ENCODE data around the gene RBM23. TPM values are rescaled to one million over a fixed set of nuclear protein-coding genes. Genes with fewer than 3 reads are reported as not detected.

The RBM23 gene
- total RNA-seq, 1 donor from 2014 or later = 110 TPM

DNA sequence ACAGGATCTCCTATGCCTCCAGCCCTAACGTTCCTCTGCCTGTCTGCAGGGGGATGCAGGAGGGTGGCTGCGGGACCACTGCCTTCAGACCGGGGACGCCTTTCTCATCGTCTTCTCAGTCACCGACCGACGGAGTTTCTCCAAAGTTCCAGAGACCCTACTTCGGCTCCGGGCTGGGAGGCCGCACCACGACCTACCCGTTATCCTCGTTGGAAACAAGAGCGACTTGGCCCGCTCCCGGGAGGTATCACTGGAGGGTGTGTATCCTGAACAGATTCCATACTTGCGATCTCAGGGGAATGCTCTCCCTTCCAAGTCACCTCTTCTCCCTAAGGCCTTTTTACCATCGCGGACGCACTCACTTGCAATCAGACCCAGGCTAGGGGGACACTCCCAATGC, 33.0 kb downstream of the RBM23 start:
- Mint-ChIP-seq H3K4me3 (ENCODE audit: low read depth) (peak overlapping the region; percentile 95), H3K36me3 (ENCODE audit: insufficient read depth) (peaks cover 7% of the 10 kb centered on the region), H3K27ac (peak overlapping the region; percentile 93), H3K27me3 (no peaks in the 10 kb centered on the region), H3K4me1 (ENCODE audit: low read depth) (peaks cover 40% of the 10 kb centered on the region), H3K9me3 (ENCODE audit: low read depth) (no peaks in the 10 kb centered on the region)
- DNase-seq (ENCODE audit: low spot score, unreplicated experiment) = no peak
- TF ChIP-seq, protein P1, sequence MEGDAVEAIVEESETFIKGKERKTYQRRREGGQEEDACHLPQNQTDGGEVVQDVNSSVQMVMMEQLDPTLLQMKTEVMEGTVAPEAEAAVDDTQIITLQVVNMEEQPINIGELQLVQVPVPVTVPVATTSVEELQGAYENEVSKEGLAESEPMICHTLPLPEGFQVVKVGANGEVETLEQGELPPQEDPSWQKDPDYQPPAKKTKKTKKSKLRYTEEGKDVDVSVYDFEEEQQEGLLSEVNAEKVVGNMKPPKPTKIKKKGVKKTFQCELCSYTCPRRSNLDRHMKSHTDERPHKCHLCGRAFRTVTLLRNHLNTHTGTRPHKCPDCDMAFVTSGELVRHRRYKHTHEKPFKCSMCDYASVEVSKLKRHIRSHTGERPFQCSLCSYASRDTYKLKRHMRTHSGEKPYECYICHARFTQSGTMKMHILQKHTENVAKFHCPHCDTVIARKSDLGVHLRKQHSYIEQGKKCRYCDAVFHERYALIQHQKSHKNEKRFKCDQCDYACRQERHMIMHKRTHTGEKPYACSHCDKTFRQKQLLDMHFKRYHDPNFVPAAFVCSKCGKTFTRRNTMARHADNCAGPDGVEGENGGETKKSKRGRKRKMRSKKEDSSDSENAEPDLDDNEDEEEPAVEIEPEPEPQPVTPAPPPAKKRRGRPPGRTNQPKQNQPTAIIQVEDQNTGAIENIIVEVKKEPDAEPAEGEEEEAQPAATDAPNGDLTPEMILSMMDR (IDR thresholded peaks at IDR 0.05; ENCODE audit: unreplicated experiment) = no peak

DNA sequence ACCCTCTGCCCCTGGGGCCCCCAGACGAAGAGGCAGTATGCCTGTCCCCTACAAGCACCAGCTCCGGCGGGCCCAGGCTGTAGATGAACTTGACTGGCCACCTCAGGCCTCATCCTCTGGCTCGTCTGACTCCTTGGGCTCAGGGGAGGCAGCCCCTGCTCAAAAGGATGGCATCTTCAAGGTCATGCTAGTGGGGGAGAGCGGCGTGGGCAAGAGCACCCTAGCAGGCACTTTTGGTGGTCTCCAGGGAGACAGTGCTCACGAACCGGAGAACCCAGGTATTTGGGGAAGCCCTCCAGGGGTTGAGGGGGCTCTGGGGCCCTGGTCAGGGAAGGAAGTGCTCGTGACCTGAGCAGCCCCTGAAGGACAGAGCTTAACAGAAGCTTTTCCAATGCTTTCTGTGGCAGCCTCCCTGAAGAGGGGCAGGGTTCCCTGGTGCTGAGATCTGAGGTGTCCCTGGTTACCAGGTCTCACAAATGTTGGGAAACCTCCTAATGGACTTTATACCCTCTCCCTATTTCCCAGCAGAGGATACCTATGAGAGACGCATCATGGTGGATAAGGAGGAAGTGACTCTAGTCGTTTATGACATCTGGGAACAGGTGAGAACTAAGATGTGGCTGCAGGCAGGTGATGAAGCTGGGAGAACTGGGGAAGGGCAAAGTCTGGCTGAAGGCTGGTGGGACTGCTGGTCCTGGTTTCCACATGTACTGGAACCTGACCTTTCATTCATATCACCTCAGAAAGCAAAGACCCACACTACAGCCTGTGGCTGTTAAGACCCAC, 34.0 kb downstream of the RBM23 start:
- Mint-ChIP-seq H3K27me3 (no peaks in the 10 kb centered on the region), H3K9me3 (ENCODE audit: low read depth) (no peaks in the 10 kb centered on the region), H3K4me1 (ENCODE audit: low read depth) (peaks cover 40% of the 10 kb centered on the region), H3K36me3 (ENCODE audit: insufficient read depth) (peaks cover 7% of the 10 kb centered on the region), H3K4me3 (ENCODE audit: low read depth) (peak overlapping the region; percentile 52), H3K27ac (peak overlapping the region; percentile 58)
- DNase-seq (ENCODE audit: low spot score, unreplicated experiment) = no peak
- TF ChIP-seq, protein P1 (IDR thresholded peaks at IDR 0.05; ENCODE audit: unreplicated experiment) = no peak

DNA sequence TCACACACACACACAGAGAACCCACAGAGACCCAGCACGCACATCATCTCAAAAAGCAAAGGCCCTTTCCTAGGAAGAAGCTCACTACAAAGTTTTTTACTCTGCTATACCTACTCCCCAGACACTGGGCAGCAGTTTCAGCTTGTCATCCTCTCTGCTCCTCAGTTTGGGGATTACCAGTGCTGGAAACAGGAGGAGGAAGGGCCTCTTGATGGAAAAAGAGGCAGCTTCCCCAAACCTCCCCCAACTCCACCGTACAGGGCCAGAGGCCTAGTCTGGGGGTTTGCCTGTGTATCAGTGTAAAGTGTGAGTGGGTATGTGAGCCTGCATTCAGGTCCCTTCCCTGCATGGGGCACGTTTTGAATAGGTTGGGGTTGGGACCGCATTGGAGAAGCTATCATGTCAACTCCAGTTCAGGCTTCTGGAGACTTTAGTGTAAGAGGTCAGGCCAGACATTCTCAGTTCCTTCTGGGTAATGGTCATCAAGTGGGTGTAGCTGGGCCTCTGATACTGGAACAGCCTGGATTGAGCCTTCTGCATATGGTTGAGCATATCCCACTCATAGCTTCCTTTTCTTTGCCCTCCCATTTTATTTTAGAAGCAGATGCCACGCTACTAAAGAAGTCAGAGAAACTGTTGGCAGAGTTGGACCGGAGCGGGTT, 34.7 kb downstream of the RBM23 start:
- no peak for DNase-seq (ENCODE audit: low spot score, unreplicated experiment)
- no peaks in the 10 kb centered on the region for H3K27me3 Mint-ChIP-seq
- no peaks in the 10 kb centered on the region for H3K9me3 Mint-ChIP-seq (ENCODE audit: low read depth)
- peak overlapping the region; percentile 98 for H3K27ac Mint-ChIP-seq
- H3K4me1 Mint-ChIP-seq (ENCODE audit: low read depth) = peaks cover 40% of the 10 kb centered on the region
- TF ChIP-seq, protein P1 (IDR thresholded peaks at IDR 0.05; ENCODE audit: unreplicated experiment) = no peak
- H3K4me3 Mint-ChIP-seq (ENCODE audit: low read depth) = peak overlapping the region; percentile 86
- H3K36me3 Mint-ChIP-seq (ENCODE audit: insufficient read depth) = peaks cover 7% of the 10 kb centered on the region

DNA sequence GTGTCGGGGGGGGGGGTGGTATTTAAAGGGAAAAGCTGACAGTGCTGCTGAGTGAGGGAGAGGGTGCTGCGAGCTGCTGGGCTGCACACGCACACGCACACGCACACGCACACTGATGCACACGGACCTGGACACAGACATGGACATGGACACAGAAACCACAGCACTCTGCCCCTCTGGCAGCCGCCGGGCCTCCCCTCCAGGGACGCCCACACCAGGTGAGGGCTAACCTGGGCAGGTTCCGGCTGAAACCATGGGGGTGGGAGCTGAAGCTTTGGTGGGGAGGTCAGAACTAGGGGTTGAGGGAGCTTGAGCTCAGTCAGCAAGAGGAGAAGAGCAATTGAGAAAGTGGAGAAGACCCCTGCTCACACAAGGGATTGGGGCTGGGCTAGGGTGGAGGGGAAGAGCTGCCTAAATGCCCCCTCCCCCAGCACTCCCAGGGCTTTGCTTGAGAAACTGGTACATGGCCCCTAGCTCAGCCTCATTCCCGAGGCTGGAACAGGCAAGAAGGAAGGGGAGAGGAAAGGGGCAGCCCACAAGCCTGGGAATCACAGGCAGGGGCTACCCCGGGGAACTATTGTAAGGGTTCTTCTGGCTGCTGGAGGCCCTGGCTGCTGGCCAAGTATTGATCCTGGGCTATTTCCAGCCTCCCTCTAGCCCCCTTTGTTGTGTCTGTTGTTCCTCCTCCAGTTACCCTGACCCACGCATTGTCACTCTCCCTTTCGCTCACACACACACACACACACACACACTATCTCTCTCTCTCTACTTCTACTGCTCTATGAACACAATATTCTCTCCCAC, 35.6 kb downstream of the RBM23 start, which contains the start of gene REM2:
TSS of gene REM2 (plus strand) at position 50 of the 804 bp plus-strand sequence. CDS start at position 116, 66 bp downstream.
- Mint-ChIP-seq H3K4me3 (ENCODE audit: low read depth) (peak within 1 kb of the TSS; percentile 86), H3K4me1 (ENCODE audit: low read depth) (peaks cover 40% of the 10 kb centered on the region), H3K9me3 (ENCODE audit: low read depth) (no peaks in the 10 kb centered on the region), H3K27me3 (no peaks in the 10 kb centered on the region), H3K27ac (peak within 1 kb of the TSS; percentile 98), H3K36me3 (ENCODE audit: insufficient read depth) (peaks cover 7% of the 10 kb centered on the region)
- peak; percentile 28 for DNase-seq (ENCODE audit: low spot score, unreplicated experiment)
- TF ChIP-seq, protein P1 (IDR thresholded peaks at IDR 0.05; ENCODE audit: unreplicated experiment) = no peak
